Upper lobe of left lung (tissue), 4 donors: Measurements from ENCODE around the gene IMMP2L.

ENCODE experiments used
- CTCF ChIP-seq, 6 experiments: fragments of 450-650 bp in 4 of 6; fragments of 200-600 bp in 2 of 6; sonication (generic) in 2 of 6; IDR thresholded peaks; one replicate each; pipeline ENCODE4 v1.5.1; 2016 to 2019; ENCODE audit warnings: antibody characterized with exemption in 6 of 6
- EP300 ChIP-seq, 4 donors: sonication (generic); formaldehyde crosslinking; IDR thresholded peaks; one replicate each; pipeline ENCODE4 v1.5.1; 2017; ENCODE audit warnings: antibody characterized with exemption in 4 of 4, control low read depth in 2 of 4
- POLR2AphosphoS5 ChIP-seq, 2 donors: sonication (generic); formaldehyde crosslinking; IDR thresholded peaks; one replicate each; pipeline ENCODE4 v1.5.1; 2017; ENCODE audit warnings: antibody characterized with exemption in 2 of 2

GRCh38 chr7:111159426-111159825 is 402.9 kb downstream of the IMMP2L start:
- TF ChIP-seq CTCF (IDR thresholded peaks at IDR 0.05) (no peak), POLR2AphosphoS5 (IDR thresholded peaks at IDR 0.05) (no peak), EP300 (IDR thresholded peaks at IDR 0.05) (no peak)
